MCF 10A (cell line): ENCODE measurements around the gene NTRK2. TPM values are rescaled to one million over a fixed set of nuclear protein-coding genes. Genes with fewer than 3 reads are reported as not detected.

Experiments used
- BruUV-seq: library from RNA; stranded (reverse); fragments of 400-500 nt; replicated peaks from 2 replicates; lab custom pipeline; 2021; lab: Mats Ljungman, UMichigan
- CTCF ChIA-PET: fragments of 300-600 bp; sonication (Branson Sonifier 250); formaldehyde crosslinking; extraction: SDS; loops from one replicate; lab custom pipeline; 2021; ENCODE audit warnings: antibody characterized with exemption, inconsistent platforms; lab: Yijun Ruan, JAX
- POLR2A ChIA-PET: fragments of 300-600, 350-650 bp; sonication (Branson Sonifier 250); formaldehyde crosslinking; extraction: SDS; loops from one replicate; lab custom pipeline; 2020; ENCODE audit warnings: antibody characterized with exemption, inconsistent platforms; lab: Yijun Ruan, JAX
- DNase-seq: peaks from one replicate; pipeline ENCODE4 v3.0.0-alpha.2; 2018; ENCODE audit not compliant: unreplicated experiment
- H3K27ac Mint-ChIP-seq: one replicate; pipeline ENCODE4 v1.8.0; 2022; ENCODE audit warnings: mild to moderate bottlenecking, low read depth, mixed read lengths; ENCODE audit not compliant: unreplicated experiment
- H3K27me3 Mint-ChIP-seq: one replicate; pipeline ENCODE4 v1.8.0; 2022; ENCODE audit warnings: mixed read lengths; ENCODE audit not compliant: insufficient read depth, unreplicated experiment
- H3K36me3 Mint-ChIP-seq: one replicate; pipeline ENCODE4 v1.8.0; 2022; ENCODE audit warnings: mild to moderate bottlenecking, moderate library complexity, mixed read lengths; ENCODE audit not compliant: insufficient read depth, unreplicated experiment
- H3K4me1 Mint-ChIP-seq: one replicate; pipeline ENCODE4 v1.8.0; 2022; ENCODE audit warnings: mixed read lengths; ENCODE audit not compliant: insufficient read depth, unreplicated experiment
- H3K4me3 Mint-ChIP-seq: one replicate; pipeline ENCODE4 v1.8.0; 2022; ENCODE audit warnings: mild to moderate bottlenecking, moderate library complexity, mixed read lengths; ENCODE audit not compliant: unreplicated experiment
- H3K9me3 Mint-ChIP-seq: one replicate; pipeline ENCODE4 v1.8.0; 2022; ENCODE audit warnings: mixed read lengths; ENCODE audit not compliant: unreplicated experiment
- CTCF ChIP-seq: fragments of 200-600 bp; IDR thresholded peaks from one replicate; pipeline ENCODE4 v1.8.0; 2022; ENCODE audit warnings: antibody characterized with exemption, mild to moderate bottlenecking; ENCODE audit not compliant: unreplicated experiment
- intact Hi-C: fragments of 100-400 bp; cut with micrococcal nuclease; formaldehyde crosslinking; loops from 2 replicates; pipeline ENCODE4 v1.14.1; 2022
- total RNA-seq: library from RNA; stranded (reverse); gene quantifications from 2 replicates; pipeline ENCODE4 v1.2.3, GENCODE V29; 2022

The NTRK2 gene
- total RNA-seq, 1 experiment from 2014 or later = not detected

GRCh38 chr9:84709056-84709455 is 39.5 kb downstream of the NTRK2 start:
- CTCF ChIA-PET = interaction anchor here (0.8 to 4.3 kb wide), 2 partner anchors 12 to 312 kb away, joined by 4 to 26 read pairs; no protein-coding TSS in a partner anchor
- TF ChIP-seq CTCF = no peak
- no peaks in the 10 kb centered on the region for H3K36me3 Mint-ChIP-seq
- no TSS peak for BruUV-seq
- peaks cover 32% of the 10 kb centered on the region for H3K4me1 Mint-ChIP-seq
- POLR2A ChIA-PET = no interaction called here
- H3K9me3 Mint-ChIP-seq = no peaks in the 10 kb centered on the region
- intact Hi-C loops = no loop called here
- no peak overlapping the region for H3K4me3 Mint-ChIP-seq
- no peak overlapping the region for H3K27ac Mint-ChIP-seq
- no peaks in the 10 kb centered on the region for H3K27me3 Mint-ChIP-seq
- no peak for DNase-seq

GRCh38 chr9:84710701-84711397 is 41.3 kb downstream of the NTRK2 start:
- peak overlapping the region; percentile 96 for H3K27ac Mint-ChIP-seq
- ChIA-PET CTCF (interaction anchor here (0.6 to 4.3 kb wide), 5 partner anchors 11 to 552 kb away, joined by 3 to 26 read pairs (median 4); no protein-coding TSS in a partner anchor), POLR2A (interaction anchor here (1.0 to 1.4 kb wide), 4 partner anchors 8 to 237 kb away, joined by 3 to 9 read pairs (median 3); no protein-coding TSS in a partner anchor)
- H3K9me3 Mint-ChIP-seq = no peaks in the 10 kb centered on the region
- no peak overlapping the region for H3K4me3 Mint-ChIP-seq
- peak; percentile 23 for DNase-seq
- no peaks in the 10 kb centered on the region for H3K27me3 Mint-ChIP-seq
- intact Hi-C loops = loop anchor here (5.0 kb wide), 1 partner anchor 546 kb away; no protein-coding TSS in a partner anchor
- TF ChIP-seq CTCF = no peak
- BruUV-seq = no TSS peak
- H3K36me3 Mint-ChIP-seq = no peaks in the 10 kb centered on the region
- peaks cover 32% of the 10 kb centered on the region for H3K4me1 Mint-ChIP-seq

- BruUV-seq = no TSS peak
- DNase-seq = no peak
- POLR2A ChIA-PET = interaction anchor here (0.9 to 1.4 kb wide), 5 partner anchors 9 to 236 kb away, joined by 3 to 9 read pairs (median 3); no protein-coding TSS in a partner anchor
These were observed 41.9 kb downstream of the NTRK2 start for GRCh38 chr9:84711398-84711777.

More at GRCh38 chr9:84711398-84711777, 41.9 kb downstream of the NTRK2 start:
- Mint-ChIP-seq H3K36me3 (no peaks in the 10 kb centered on the region), H3K4me1 (peaks cover 32% of the 10 kb centered on the region), H3K27ac (peak overlapping the region; percentile 96), H3K27me3 (no peaks in the 10 kb centered on the region), H3K9me3 (no peaks in the 10 kb centered on the region), H3K4me3 (peak overlapping the region; percentile 64)
- CTCF ChIA-PET = interaction anchor here (0.6 to 4.3 kb wide), 5 partner anchors 12 to 552 kb away, joined by 3 to 26 read pairs (median 4); no protein-coding TSS in a partner anchor
- intact Hi-C loops = loop anchor here (5.0 kb wide), 1 partner anchor 546 kb away; no protein-coding TSS in a partner anchor
- no peak for TF ChIP-seq CTCF
